ENCODE measurements around the gene USP12.
"Not testable (repeated sequence)": the region's sequence is repeated elsewhere in the genome, so short reads cannot be mapped to it uniquely, and the experiment has no call there.

The USP12 gene

DNA sequence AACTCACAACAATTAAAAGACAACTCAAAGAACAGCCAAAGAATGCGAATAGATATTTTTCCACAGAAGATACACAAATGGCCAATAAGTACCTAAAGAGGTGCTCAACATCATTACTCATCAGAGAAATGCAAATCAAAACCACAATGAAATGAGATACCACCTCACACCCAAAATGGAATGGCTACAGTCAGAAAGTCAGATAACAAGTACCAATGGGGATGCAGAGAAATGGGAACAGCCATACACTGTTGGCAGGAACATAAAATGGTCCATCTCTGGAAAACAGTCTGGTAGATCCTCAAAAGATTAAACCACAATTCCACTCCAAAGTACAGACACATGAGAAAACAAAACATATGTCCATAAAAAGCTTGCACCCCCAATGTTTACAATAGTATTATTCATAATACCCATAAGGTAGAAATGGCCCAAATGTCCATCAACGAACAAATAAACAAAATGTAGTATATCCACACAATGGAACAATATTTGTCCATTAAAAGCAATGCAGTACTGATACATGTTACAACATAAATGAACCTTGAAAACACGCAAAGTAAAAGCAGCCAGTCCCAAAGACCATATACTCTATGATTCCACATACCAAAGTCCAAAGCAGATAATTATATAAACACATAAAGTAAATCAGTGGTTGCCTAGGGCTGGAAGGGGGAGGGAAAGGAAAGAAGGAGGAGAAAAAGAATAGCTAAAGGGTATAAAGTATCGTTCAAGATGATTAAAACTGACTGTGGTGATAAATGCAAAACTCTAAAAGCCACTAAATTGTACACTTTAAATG, 19.6 kb downstream of the USP12 start:
- in situ Hi-C loops (cut with MboI; ENCODE audit: low sequenced_read_pairs): no loop called here

DNA sequence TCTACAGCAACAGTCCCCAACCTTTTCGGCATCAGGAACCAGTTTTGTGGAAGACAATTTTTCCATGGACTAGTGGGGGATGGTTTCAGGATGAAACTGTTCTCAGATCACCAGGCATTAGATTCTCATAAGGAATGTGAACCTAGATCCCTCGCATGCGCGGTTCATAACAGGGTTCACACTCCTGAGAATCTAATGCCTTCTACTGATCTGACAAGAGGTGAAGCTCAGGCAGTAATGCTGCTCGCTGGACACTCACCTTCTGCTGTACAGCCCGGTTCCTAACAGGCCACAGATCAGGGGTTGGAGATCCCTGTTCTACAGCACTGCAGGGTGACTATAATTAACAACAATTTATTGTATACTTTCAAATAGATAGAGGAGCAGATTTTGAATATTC, 21.9 kb downstream of the USP12 start:
- in situ Hi-C loops (cut with MboI; ENCODE audit: low sequenced_read_pairs): no loop called here

DNA sequence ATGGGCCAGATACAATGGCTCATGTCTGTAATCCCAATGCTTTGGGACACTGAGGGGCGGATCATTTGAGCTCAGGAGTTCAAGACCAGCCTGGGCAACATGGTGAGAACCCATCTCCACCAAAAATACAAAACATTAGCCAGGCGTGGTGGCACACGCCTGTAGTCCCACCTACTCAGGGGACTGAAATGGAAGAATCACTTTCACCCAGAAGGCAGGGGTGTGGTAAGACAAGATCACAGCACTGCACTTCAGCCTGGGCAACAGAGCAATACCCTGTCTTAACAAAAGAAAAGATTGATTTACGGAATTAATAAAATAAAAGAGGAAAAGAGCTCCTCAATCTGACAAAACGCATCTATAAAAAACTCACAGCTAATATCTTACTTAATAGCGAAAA, 22.7 kb downstream of the USP12 start:
- in situ Hi-C loops (cut with MboI; ENCODE audit: low sequenced_read_pairs): no loop called here

DNA sequence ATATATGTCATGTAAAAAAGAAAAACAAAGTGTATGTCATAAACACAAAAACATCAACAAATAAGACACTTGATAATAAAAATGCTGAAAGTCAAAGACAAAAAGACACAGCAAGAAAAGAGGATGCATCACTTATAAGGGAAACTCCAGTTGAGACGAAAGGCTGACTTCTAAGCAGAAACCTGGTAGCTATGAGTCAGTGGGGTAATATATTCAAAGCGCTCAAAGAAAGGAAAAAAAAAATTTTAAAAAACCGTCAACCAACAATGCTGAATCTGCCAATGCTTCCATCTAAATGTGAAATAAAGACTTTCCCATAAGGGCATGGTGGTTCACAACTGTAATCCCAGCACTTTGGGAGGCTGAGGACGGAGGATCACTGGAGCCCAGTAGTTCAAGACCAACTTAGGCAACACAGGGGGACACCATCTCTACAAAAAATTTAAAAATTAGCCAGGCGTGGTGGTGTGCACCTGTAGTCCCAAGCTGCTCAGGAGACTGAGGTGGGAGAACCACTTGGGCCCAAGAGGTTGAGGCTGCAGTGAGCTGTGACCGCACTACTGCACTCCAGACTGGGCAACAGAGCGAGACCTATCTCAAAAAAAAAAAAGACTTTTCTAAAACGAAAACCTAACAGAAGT, 24.0 kb downstream of the USP12 start:
- in situ Hi-C loops (cut with MboI; ENCODE audit: low sequenced_read_pairs): no loop called here

DNA sequence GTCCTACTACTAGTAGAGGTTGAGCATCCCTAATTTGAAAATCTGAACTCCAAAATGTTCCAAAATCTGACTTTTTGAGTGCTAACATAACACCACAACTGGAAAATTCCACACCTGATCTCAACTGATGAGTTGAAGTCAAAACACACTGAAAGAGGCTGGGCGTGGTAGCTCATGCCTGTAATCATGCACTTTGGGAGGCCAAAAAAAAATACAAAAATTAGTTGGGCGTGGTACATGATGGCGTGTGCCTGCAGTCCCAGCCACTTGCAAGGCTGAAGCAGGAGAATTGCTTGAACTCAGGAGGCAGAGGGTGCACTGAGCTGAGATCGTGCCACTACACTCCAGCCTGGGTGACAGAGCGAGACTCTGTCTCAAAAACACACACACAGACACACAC, 29.9 kb downstream of the USP12 start:
- in situ Hi-C loops (cut with MboI; ENCODE audit: low sequenced_read_pairs): no loop called here

DNA sequence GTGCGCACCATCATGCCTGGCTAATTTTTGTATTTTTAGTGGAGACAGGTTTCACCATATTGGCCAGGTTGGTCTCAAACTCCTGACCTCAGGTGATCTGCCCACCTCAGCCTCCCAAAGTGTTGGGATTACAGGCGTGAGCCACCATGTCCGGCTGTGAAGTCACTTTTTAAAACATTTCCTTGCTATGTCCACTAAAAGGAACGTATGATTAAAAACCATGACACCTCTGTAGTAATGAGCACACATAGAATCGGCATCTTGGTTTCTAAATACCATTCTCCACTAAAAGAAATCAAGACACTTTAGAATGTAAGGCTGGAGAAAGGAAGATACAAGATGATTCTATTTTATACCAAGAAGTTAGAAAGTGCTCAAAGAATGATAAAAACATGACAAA, 30.5 kb downstream of the USP12 start:
- in situ Hi-C loops (cut with MboI; ENCODE audit: low sequenced_read_pairs): not testable (repeated sequence)

DNA sequence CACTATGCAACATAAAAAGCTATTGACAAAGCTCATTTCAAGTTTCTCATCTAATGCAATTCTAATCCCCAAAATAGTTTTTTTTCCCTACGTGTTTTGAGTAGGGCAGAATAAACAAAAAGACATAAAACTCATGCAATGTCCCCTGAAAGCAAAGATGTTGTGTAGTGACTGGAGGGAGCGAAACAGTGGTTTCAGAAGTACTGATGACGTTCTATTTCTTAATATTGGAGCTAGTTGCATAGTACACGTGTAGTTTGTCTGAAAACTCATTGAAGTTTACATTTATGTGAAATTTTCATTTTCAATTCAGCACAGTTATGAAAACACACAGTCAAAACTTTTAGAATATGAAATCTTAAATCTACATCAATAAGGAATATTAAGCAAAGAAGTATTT, 31.6 kb downstream of the USP12 start:
- in situ Hi-C loops (cut with MboI; ENCODE audit: low sequenced_read_pairs): no loop called here

DNA sequence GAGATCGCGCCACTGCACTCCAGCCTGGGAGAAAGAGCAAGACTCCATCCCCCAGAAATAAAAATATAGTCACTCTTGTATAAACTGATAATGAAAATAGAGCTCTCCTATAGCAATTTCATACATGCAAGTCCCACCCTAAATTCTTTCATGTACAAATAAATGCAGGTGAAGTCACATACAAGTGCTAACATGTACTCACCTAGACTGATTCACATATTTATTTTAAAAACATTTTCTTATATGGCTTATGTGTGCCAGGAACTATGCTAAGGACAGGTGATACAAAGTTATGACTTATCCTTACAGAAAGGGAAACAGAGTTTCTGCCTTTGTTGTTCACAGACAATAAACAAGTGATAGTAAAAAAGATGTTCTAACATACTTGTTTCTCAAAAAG, 32.0 kb downstream of the USP12 start:
- in situ Hi-C loops (cut with MboI; ENCODE audit: low sequenced_read_pairs): no loop called here

DNA sequence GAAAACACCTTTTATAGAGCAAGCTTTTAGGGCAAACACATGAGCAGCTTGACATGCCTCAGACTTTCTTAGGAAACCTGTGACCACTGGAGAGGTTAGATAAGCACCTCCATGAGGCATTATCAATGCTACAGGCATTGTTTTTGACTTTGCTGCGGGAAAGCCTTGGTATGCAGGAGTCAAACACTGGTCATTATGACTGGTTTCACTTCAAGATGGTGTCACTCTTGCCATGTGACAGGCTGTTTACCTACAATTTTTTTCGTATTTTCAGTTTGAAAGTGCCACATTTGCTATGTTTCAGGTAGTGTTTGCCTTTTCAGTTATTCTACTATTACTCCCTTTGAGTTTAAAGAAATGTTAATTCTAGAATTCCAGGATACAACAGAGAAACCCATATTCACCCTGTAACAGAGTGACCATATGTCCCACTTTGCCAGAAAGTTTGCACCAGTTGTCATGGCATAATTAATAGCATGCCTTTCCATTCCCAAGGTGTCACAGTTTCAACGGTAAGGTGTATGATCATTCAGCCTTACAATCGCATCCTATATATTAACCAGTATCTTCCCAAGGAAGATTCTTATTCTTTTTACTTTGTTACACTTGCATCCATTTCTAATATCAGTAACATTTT, 33.0 kb downstream of the USP12 start:
- in situ Hi-C loops (cut with MboI; ENCODE audit: low sequenced_read_pairs): no loop called here

DNA sequence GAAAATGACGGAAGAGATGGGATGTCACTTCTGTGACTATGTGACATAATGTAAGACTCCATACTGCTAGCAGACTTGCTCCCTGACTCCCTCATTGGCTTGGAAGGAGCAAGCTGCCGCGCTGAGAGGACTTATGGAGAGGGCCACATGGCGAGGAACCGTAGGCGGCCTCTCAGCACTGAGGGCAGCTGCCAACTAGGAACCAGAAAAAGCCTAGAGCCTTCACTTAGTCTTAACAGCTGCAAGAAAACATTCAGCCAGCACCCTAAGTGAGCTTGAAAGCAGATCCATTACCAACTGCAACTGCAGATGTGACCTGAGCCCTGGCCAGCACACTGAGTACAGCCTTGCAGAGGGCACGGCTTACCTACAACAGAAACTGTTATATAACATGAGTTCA, 33.9 kb downstream of the USP12 start:
- in situ Hi-C loops (cut with MboI; ENCODE audit: low sequenced_read_pairs): no loop called here

DNA sequence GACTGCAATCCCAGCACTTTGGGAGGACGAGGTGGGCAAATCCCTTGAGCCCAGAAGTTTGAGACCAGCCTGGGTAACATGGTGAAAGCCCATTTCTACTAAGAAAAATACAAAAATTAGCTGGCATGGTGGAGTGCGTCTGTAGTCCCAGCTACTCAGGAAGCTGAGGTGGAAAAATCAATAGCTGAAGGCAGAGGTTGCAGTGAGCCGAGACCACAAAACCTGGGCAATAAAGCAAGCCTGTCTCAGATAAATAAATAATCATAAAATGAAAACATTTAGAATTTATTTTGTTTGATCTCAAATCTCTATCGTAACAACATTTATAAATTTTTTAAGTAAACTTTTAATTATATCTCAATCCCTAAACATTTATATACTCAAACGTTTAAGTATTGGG, 36.6 kb downstream of the USP12 start:
- in situ Hi-C loops (cut with MboI; ENCODE audit: low sequenced_read_pairs): no loop called here

DNA sequence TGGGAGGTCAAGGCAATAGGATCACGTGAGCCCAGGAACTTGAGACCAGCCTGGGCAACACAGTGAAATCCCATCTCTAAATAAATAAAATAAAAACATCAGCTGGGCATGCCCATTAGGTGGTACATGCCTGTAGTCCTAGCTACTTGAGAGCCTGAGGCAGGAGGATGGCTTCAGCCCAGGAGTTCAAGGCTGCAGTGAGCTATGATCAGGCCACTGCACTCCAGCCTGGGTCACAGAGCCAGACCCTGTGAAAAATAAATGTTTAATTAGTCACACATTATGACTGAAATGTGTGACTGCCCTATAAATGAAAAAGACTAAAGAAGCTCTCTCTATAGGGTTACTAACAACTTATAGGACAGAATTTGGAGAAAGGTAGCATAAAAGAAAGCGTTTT, 37.7 kb downstream of the USP12 start:
- in situ Hi-C loops (cut with MboI; ENCODE audit: low sequenced_read_pairs): no loop called here

DNA sequence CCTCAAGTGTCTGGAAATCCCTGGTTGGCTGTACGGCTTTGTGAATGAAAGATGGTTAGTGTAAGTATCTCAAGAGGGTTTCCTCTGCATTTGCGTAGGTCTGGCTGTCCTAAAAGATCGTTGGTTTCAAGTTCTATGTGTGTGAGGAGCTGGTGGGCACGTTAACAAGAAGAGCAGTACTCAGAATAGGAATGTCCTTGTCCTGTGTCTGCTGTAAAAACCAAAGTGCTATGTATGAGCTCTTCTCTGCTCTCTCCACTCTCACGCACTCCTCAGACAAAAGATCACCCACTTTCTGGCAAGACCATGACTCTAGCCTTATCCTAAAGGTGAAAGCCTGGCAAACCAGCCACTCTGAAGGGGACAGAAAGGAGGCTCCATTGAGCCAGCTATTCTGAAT, 39.1 kb downstream of the USP12 start:
- in situ Hi-C loops (cut with MboI; ENCODE audit: low sequenced_read_pairs): no loop called here

DNA sequence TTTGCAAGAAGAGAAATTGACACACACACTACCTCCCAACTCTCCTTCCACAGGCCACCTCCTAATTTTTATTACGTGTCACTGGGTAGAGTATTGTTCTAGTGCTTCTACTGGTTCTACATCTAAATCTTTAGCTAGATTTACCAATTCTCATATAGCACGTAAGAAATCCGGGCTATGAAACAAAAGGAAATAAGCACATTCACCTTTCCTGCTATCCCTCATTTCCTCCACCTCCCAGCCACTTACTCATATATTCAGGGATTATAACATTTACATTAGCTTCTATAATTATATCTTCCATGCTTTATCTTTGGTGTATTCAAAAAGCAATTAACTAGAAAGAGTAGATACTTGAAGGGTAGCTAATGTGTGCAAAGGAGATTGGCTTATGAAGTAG, 39.7 kb downstream of the USP12 start:
- in situ Hi-C loops (cut with MboI; ENCODE audit: low sequenced_read_pairs): no loop called here

DNA sequence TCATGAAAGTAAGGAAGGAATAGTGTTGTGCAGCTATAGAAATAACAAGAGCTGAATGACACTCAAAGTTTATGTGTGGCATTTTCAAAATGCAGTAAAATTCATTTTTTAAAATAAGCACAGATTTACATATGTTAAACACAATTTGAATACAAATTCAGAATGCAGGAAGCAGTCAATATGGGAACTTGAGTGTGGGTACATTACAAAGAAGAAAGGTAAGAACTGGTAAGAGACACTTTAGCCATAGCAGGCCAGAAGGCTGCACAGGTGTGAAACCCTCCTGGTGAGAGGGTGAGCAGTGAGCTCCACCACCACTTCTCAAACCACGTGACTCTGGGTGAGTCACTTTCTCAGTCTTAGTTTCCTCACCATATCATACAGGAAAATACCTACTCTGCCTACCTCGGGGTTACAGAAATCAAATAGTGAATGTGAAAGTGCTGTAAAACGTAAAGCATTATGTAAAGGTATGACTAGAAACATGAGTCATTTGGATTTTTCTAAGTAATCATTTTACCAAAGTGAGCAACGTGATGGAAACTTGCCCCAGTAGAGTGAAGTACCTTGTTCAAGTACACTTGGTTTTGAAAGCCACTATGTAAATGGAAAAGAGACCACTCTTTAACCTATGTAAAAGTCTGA, 40.5 kb downstream of the USP12 start:
- in situ Hi-C loops (cut with MboI; ENCODE audit: low sequenced_read_pairs): no loop called here

DNA sequence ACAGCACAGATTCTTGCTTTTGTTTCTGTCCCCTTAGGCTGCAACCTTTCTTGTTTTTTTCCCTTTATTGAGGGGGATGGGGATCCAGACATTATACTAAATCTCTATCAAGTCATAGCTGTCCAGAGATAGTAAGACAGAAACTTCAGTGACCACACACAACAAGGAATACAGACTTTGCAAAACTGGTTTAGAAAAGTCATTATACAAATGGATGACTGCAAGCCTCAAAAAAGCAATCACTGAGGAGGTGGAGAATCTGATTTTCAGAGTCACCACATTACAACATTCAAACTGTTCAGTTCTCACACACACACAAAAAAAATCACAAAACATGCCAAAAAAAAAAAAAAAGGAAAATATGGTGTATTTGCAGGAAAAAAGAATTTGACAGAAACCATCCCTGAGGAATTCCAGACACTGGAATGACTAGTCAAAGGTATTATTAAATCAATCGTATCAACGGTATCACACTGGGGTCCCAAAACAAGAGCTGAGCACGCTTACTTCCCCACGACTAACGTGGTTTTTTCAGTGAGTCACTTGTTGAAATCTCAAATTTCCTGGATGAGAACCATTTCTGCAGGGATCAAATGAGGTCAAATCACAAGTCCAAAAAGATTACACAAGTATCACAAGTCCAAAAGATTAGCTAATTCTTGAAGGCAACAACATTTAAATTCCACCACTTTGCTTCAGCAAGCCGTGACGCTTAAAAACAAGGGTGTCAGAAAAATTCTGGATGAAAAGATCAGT, 41.2 kb downstream of the USP12 start:
- in situ Hi-C loops (cut with MboI; ENCODE audit: low sequenced_read_pairs): no loop called here

DNA sequence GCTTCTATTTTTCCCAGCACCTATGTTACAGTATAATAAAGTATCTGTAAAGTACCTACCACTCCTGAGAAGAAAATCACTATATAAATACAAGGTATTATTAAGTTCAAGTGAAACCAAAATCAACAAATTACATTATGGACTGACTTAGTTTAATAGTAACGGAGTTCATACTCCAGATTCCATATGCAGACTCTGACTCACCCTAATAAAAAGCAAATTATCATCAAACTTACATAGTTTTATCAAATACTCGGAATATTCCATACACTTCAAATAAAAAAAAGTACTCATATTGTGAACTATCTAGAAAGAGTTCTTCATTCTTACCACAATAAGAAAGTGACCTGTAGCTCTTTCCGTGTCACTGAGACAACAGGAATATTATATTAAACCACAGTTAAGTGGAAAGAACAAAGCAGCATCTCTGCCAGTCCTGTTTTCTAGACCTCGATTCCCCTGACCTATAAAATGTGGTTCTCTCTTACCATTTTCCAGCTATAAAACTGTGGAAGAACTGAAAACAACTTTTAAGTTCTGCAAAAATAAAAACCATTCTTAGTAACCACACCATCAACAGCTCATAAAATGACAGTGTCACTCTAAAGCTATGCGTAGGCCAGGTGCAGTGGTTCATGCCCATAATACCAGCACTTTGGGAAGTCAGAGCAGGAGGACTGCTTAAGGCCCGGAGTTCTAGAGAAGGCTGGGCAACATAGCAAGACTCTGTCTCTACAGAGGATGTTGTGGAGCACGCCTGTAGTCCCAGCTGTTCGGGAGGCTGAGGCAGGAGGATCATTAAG, 42.6 kb downstream of the USP12 start:
- in situ Hi-C loops (cut with MboI; ENCODE audit: low sequenced_read_pairs): no loop called here

DNA sequence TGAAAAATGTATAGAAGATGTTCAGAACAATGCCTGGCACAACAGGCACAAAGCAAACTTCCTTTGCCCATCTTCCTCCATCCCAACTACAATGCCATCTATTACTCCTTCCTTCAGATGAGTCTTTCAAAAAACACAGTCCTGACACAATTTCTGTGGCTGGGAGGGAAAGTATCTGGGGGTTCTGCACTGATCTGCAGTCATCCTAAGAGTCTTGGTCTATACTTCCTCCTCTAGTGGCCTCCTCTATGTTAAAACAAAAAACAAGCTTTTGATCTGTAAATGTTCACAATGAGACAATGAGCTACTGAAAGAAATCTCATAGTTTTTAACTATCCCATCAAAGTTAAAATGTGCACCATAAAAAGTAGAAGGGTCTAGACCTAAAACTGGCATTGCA, 44.8 kb downstream of the USP12 start:
- in situ Hi-C loops (cut with MboI; ENCODE audit: low sequenced_read_pairs): no loop called here

DNA sequence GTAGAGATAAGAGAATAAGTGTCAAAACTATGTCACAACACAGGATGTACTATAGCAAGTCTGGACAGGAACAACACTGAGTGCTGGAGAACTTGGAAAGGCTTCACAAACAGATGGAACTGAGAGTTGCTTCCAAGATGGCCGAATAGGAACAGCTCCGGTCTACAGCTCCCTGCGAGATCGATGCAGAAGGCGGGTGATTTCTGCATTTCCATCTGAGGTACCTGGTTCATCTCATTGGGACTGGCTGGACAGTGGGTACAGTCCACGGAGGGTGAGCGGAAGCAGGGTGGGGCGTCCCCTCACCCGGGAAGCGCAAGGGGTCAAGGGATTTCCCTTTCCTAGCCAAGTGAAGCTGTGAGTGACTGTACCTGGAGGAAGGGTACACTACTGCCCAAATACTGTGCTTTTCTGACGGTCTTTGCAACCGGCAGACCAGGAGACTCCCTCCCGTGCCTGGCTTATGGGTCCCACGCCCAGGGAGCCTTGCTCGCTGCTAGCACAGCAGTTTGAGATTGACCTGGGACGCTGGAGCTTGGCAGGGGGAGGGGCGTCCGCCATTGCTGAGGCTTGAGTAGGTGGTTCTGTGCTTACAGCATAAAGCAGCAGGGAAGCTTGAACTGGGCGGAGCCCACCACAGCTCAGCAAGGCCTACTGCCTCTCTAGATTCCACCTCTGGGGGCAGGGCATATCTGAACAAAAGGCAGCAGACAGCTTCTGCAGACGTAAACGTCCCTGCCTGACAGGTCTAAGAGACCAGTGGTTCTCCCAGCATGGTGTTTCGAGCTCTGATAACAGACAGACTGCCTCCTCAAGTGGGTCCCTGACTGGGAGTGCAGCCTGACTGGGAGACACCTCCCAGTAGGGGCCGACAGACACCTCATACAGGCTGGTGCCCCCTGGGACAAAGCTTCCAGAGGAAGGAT, 46.0 kb downstream of the USP12 start:
- in situ Hi-C loops (cut with MboI; ENCODE audit: low sequenced_read_pairs): no loop called here

All from HL-60/S4 treated with phorbol 12-myristate 13-acetate at 8.2 ng/mL for 4 days and 3 days (cell line).